ENCODE measurements around the gene SH2D7. TPM values are rescaled to one million over a fixed set of nuclear protein-coding genes. Genes with fewer than 3 reads are reported as not detected.
A peak's percentile ranks its signal among the peaks of the same experiment; 100 is the strongest.

The SH2D7 gene
- total RNA-seq: not detected
- polyA plus RNA-seq: not detected
- not detected for total RNA-seq

DNA sequence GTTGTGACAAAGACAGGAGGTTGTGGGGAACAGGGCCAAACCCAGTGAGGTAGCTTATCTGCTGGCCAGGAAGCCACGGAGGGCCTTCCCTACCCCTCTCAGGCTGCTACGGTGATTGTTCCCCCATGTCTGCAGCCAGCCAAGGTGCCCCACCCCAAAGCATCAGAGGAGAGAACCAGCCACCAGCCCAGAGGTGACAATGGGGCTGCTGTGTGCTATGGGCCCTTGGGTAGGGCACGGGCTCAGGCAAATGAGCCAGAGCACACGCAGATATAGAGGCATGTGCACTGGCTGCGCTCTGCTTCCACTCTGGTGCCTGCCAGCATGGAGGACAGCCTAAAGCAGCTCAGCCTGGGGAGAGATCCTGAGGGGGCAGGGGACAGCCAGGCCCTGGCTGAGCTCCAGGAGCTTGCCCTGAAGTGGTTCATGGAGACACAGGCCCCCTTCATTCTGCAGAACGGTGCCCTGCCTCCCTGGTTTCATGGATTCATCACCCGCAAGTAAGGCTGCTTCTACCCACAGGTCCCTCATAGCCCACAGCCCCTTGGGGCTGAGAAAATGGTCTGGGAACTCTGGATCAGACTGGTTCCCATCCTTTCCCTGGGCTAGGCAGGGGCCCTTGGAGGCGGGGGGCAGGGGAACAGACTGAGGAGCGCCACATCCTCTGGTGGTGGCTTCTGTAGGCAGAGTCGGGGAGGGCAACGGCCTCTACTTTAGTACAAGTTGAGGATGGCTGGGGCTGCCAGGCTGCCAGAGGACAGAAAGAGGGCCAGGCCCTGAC lies at the start of gene SH2D7:
TSS of gene SH2D7 (plus strand) at position 301 of the 781 bp plus-strand sequence. CDS start at position 325, 24 bp downstream.
- CTCF ChIA-PET: interaction anchor here (0.5 to 0.8 kb wide), 3 partner anchors 125 to 149 kb away, joined by 3 to 6 read pairs (median 4); no protein-coding TSS in a partner anchor
- Mint-ChIP-seq H3K9me3 (peaks cover 0 to 3% (median 0%) of the 10 kb centered on the region in 11 donors), H3K27me3 (peaks cover 0 to 3% (median 0%) of the 10 kb centered on the region in 5 donors), H3K4me1 (peaks cover 0 to 39% (median 0%) of the 10 kb centered on the region in 7 donors), H3K4me3 (peak within 1 kb of the TSS in 1 of 10 donors; percentile 49), H3K27ac (peak within 1 kb of the TSS in 3 of 9 donors; percentile 7 to 37 (median 19)), H3K36me3 (peaks cover 0 to 6% (median 0%) of the 10 kb centered on the region in 5 donors)
- no peak for DNase-seq
- intact Hi-C loops (cut with micrococcal nuclease): no loop called here
- Histone ChIP-seq H3K4me1 (ENCODE audit: control insufficient read depth in 2 of 2, insufficient read depth in 2 of 2, low read length in 2 of 2) (no peaks in the 10 kb centered on the region), H3K4me3 (ENCODE audit: low read length) (no peak within 1 kb of the TSS), H3K9me3 (ENCODE audit: control insufficient read depth in 2 of 3, low read length in 3 of 3) (no peaks in the 10 kb centered on the region), H3K27ac (ENCODE audit: low read depth, low read length) (no peak within 1 kb of the TSS), H3K36me3 (ENCODE audit: control insufficient read depth in 2 of 3, insufficient read depth in 3 of 3, low read length in 3 of 3) (no peaks in the 10 kb centered on the region), H3K27me3 (ENCODE audit: control insufficient read depth in 2 of 2, insufficient read depth in 2 of 2, low read length in 2 of 2) (no peaks in the 10 kb centered on the region)
- ATAC-seq: no peak
- POLR2A ChIA-PET: interaction anchor here (0.6 to 0.9 kb wide), 2 partner anchors 13 to 1700 kb away, joined by 4 read pairs; no protein-coding TSS in a partner anchor

DNA sequence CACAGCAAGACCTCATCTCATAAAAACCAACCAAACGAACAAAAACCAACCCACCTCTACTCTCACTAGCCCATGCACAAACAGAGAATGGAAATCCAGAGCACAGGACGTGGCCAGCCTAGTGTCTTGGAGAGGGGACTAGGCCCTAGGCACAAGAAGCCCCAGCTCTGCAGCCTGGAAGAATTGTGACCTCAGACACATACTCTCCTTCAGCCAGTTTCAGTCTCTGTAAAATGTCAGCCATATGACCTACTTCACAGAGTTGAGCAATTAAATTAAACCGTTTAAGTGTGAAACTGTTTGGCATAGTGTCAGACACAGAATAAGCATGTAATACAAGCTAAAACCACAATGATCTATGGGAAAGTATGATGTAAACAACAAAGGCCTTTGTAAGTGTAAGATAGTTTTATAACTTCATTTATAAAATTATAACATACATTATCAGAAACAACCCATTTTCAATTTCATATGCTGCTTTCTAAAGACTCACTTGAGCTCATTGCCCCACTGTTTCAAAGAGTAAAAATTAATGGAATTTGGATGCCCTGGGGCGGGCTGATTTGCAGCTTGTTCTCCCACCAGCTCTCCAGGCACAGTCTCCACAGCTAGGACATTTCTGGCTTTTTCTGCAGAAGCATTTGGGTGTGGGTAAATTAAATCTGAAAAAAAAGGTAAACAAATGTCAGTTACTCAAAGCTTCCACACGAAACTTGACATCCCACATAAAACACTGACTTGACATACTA lies 47.8 kb upstream of the SH2D7 start:
- H3K4me1 Mint-ChIP-seq: peaks cover 64 to 97% (median 79%) of the 10 kb centered on the region in 7 donors
- Histone ChIP-seq H3K9me3 (ENCODE audit: control insufficient read depth in 2 of 3, low read length in 3 of 3) (no peaks in the 10 kb centered on the region), H3K4me1 (ENCODE audit: control insufficient read depth in 2 of 2, insufficient read depth in 2 of 2, low read length in 2 of 2) (peaks cover 59 to 88% of the 10 kb centered on the region in 2 donors), H3K36me3 (ENCODE audit: control insufficient read depth in 2 of 3, insufficient read depth in 3 of 3, low read length in 3 of 3) (peaks cover 0 to 23% (median 0%) of the 10 kb centered on the region in 3 experiments), H3K27ac (ENCODE audit: low read depth, low read length) (no peak overlapping the region), H3K4me3 (ENCODE audit: low read length) (no peak overlapping the region), H3K27me3 (ENCODE audit: control insufficient read depth in 2 of 2, insufficient read depth in 2 of 2, low read length in 2 of 2) (no peaks in the 10 kb centered on the region)
- no peak for DNase-seq
- H3K4me3 Mint-ChIP-seq: peak overlapping the region in 5 of 10 donors; percentile 14 to 60 (median 49)
- H3K36me3 Mint-ChIP-seq: peaks cover 8 to 38% (median 31%) of the 10 kb centered on the region in 5 donors
- intact Hi-C loops (cut with micrococcal nuclease): no loop called here
- ChIA-PET CTCF (interaction anchor here (0.6 to 1.1 kb wide), 3 partner anchors 9 to 23 kb away, joined by 3 to 4 read pairs (median 3); no protein-coding TSS in a partner anchor), POLR2A (interaction anchor here (1.0 to 1.1 kb wide), 2 partner anchors 10 to 49 kb away, joined by 3 read pairs; no protein-coding TSS in a partner anchor)
- no peaks in the 10 kb centered on the region for H3K27me3 Mint-ChIP-seq
- H3K9me3 Mint-ChIP-seq: no peaks in the 10 kb centered on the region
- peak; percentile 74 for ATAC-seq
- peak overlapping the region in 8 of 9 donors; percentile 42 to 93 (median 78) for H3K27ac Mint-ChIP-seq

DNA sequence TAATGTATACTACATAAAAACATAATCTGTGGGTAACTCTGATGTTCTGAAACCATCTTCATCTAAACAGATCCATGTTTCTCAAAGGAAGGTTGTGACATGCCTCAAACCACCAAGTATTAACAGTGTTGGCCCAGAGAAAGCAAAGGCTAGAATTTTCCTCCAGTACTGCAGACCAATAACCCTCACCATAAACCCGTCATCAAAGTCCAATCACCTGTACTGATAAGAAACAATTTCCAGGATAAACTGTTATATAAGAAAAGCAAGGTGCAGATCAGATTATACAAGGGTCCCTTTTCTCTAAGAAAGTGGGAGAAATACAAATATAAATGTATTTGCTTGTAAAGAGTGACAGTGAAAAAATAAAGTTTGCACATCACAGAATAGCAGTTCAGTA lies 47.2 kb upstream of the SH2D7 start:
- H3K4me3 Mint-ChIP-seq: peak overlapping the region in 3 of 10 donors; percentile 13 to 30 (median 25)
- no peaks in the 10 kb centered on the region for H3K9me3 Mint-ChIP-seq
- intact Hi-C loops (cut with micrococcal nuclease): no loop called here

DNA sequence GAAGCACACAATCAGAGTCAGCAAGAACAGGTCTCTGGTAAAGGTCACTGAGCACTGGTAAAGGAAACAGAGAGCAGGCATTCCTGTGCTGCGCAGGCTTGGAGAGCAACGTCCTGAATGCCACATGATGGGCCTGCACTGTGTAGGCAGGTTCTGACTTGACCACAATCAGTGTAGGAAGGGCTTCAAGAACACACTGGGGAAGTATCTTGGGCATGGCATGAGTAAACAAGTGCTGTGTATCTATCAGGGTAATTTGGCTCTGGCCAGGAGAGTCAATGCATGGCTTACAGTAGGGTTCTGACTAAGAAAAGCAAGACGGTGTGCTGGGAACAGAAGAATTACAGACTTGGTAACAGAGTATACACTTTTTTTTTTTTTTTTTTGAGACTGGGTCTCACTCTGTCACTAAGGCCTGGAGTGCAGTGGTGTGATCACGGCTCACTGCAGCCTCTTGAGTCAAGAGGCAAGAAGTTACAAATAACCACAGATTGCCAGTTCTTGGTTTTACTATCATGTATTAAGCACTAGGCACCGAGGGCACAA lies 45.5 kb upstream of the SH2D7 start:
- no peaks in the 10 kb centered on the region for H3K9me3 ChIP-seq (ENCODE audit: control insufficient read depth in 2 of 3, low read length in 3 of 3)
- H3K9me3 Mint-ChIP-seq: no peaks in the 10 kb centered on the region
- H3K4me3 Mint-ChIP-seq: peak overlapping the region in 9 of 10 donors; percentile 3 to 79 (median 59)
- POLR2A ChIA-PET: interaction anchor here (0.8 to 18.1 kb wide), 4 partner anchors 12 to 27 kb away, joined by 3 to 292 read pairs (median 8); partner anchors contain the start of gene TBC1D2B
- H3K4me1 ChIP-seq (ENCODE audit: control insufficient read depth in 2 of 2, insufficient read depth in 2 of 2, low read length in 2 of 2): peaks cover 67 to 99% of the 10 kb centered on the region in 2 donors
- CTCF ChIA-PET: interaction anchor here (1.2 kb wide), 1 partner anchor 28 kb away, joined by 3 read pairs; no protein-coding TSS in a partner anchor
- no peak for DNase-seq
- no peaks in the 10 kb centered on the region for H3K27me3 ChIP-seq (ENCODE audit: control insufficient read depth in 2 of 2, insufficient read depth in 2 of 2, low read length in 2 of 2)
- H3K36me3 Mint-ChIP-seq: peaks cover 5 to 35% (median 23%) of the 10 kb centered on the region in 5 donors
- peak overlapping the region; percentile 82 to 95 (median 91) for H3K27ac Mint-ChIP-seq
- H3K27ac ChIP-seq (ENCODE audit: low read depth, low read length): peak overlapping the region; percentile 70
- H3K4me1 Mint-ChIP-seq: peaks cover 75 to 99% (median 84%) of the 10 kb centered on the region in 7 donors
- peak overlapping the region; percentile 7 for H3K4me3 ChIP-seq (ENCODE audit: low read length)
- ATAC-seq: peak; percentile 23
- no peaks in the 10 kb centered on the region for H3K27me3 Mint-ChIP-seq
- peaks cover 0 to 19% (median 0%) of the 10 kb centered on the region in 3 experiments for H3K36me3 ChIP-seq (ENCODE audit: control insufficient read depth in 2 of 3, insufficient read depth in 3 of 3, low read length in 3 of 3)
- intact Hi-C loops (cut with micrococcal nuclease): loop anchor here (1.0 kb wide), 2 partner anchors 8 to 13 kb away; no protein-coding TSS in a partner anchor

More for the DNA sequence above, 47.2 kb upstream of the SH2D7 start:
- Histone ChIP-seq H3K27ac (ENCODE audit: low read depth, low read length) (no peak overlapping the region), H3K9me3 (ENCODE audit: control insufficient read depth in 2 of 3, low read length in 3 of 3) (no peaks in the 10 kb centered on the region), H3K27me3 (ENCODE audit: control insufficient read depth in 2 of 2, insufficient read depth in 2 of 2, low read length in 2 of 2) (no peaks in the 10 kb centered on the region), H3K4me1 (ENCODE audit: control insufficient read depth in 2 of 2, insufficient read depth in 2 of 2, low read length in 2 of 2) (peaks cover 59 to 88% of the 10 kb centered on the region in 2 donors), H3K36me3 (ENCODE audit: control insufficient read depth in 2 of 3, insufficient read depth in 3 of 3, low read length in 3 of 3) (peaks cover 0 to 19% (median 0%) of the 10 kb centered on the region in 3 experiments), H3K4me3 (ENCODE audit: low read length) (no peak overlapping the region)
- H3K27ac Mint-ChIP-seq: peak overlapping the region in 6 of 9 donors; percentile 18 to 93 (median 70)
- ChIA-PET CTCF (interaction anchor here (0.9 kb wide), 1 partner anchor 10 kb away, joined by 3 read pairs; no protein-coding TSS in a partner anchor), POLR2A (interaction anchor here (1.1 kb wide), 1 partner anchor 11 kb away, joined by 3 read pairs; no protein-coding TSS in a partner anchor)
- ATAC-seq: no peak
- H3K36me3 Mint-ChIP-seq: peaks cover 5 to 35% (median 25%) of the 10 kb centered on the region in 5 donors
- DNase-seq: no peak
- H3K4me1 Mint-ChIP-seq: peaks cover 66 to 97% (median 79%) of the 10 kb centered on the region in 7 donors
- no peaks in the 10 kb centered on the region for H3K27me3 Mint-ChIP-seq

DNA sequence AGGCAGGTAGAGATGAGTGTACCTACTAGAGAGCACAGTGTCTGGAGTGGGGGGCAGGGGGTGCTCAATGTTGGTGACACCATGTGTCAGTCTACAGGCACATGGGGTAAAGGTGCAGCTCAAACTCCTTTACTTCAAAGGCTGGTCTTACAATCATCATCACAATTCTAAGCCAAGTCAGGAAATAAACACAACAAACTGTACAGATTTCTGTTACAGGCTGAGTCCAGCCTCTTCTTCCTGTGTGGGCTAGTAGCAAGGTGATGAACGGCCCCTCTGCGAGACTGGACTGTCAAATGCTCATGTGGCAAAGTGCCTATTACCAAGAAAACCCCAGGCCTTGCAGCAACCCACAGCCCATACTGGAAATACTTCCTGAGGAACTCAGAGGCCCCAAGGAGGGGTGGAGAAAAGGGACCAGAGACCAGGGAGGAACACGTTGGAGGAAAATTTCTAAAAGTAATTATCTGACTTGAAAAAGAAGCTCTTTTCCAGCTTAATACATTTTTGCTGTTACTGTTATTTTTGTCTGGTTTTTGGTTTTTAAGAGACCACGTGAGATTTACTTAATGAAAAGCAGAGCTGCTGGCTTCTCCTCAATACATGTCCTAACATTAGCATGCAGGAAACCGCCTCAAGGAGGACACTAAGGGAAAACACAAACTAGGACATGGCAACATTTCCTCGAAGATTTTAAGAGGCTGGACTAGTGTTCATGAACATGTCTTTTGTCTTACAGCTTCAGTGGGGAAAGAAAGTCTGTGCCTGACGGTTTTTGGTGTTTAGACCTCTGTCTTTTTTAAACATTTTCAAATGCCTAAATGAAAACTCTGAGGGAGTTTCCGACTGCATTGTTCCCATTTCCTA lies 44.4 kb upstream of the SH2D7 start:
- Histone ChIP-seq H3K4me1 (ENCODE audit: control insufficient read depth in 2 of 2, insufficient read depth in 2 of 2, low read length in 2 of 2) (peaks cover 77 to 100% of the 10 kb centered on the region in 2 donors), H3K36me3 (ENCODE audit: control insufficient read depth in 2 of 3, insufficient read depth in 3 of 3, low read length in 3 of 3) (peaks cover 0 to 14% (median 0%) of the 10 kb centered on the region in 3 experiments), H3K9me3 (ENCODE audit: control insufficient read depth in 2 of 3, low read length in 3 of 3) (no peaks in the 10 kb centered on the region), H3K27me3 (ENCODE audit: control insufficient read depth in 2 of 2, insufficient read depth in 2 of 2, low read length in 2 of 2) (no peaks in the 10 kb centered on the region), H3K4me3 (ENCODE audit: low read length) (peak overlapping the region; percentile 7), H3K27ac (ENCODE audit: low read depth, low read length) (peak overlapping the region; percentile 70)
- no peaks in the 10 kb centered on the region for H3K9me3 Mint-ChIP-seq
- intact Hi-C loops (cut with micrococcal nuclease): loop anchor here in 1 of 2 donors (1.0 kb wide), 1 partner anchor 7 kb away; no protein-coding TSS in a partner anchor
- peaks cover 0 to 33% (median 17%) of the 10 kb centered on the region in 5 donors for H3K36me3 Mint-ChIP-seq
- POLR2A ChIA-PET: interaction anchor here (0.7 to 18.1 kb wide), 5 partner anchors 11 to 68 kb away, joined by 3 to 292 read pairs (median 3); partner anchors contain the start of gene TBC1D2B
- DNase-seq (no peak), ATAC-seq (peak; percentile 24)
- H3K4me3 Mint-ChIP-seq: peak overlapping the region; percentile 2 to 81 (median 60)
- peak overlapping the region; percentile 82 to 95 (median 91) for H3K27ac Mint-ChIP-seq
- CTCF ChIA-PET: interaction anchor here (1.2 kb wide), 1 partner anchor 27 kb away, joined by 3 read pairs; no protein-coding TSS in a partner anchor
- peaks cover 76 to 99% (median 87%) of the 10 kb centered on the region in 7 donors for H3K4me1 Mint-ChIP-seq
- no peaks in the 10 kb centered on the region for H3K27me3 Mint-ChIP-seq

Measured in naive thymus-derived CD4-positive, alpha-beta T cell (primary cell).